ENCODE data around the gene LLCFC1.

- TF ChIP-seq POLR2AphosphoS5 (IDR thresholded peaks at IDR 0.05; ENCODE audit: low read depth, low read length) = no peak
- no peak for TF ChIP-seq TAF1 (IDR thresholded peaks at IDR 0.05; ENCODE audit: borderline replicate concordance, insufficient read depth, low read length)
These were observed 43.1 kb upstream of the LLCFC1 start for GRCh38 chr7:142896151-142896550.
